ENCODE results near the gene MBP.

DNA sequence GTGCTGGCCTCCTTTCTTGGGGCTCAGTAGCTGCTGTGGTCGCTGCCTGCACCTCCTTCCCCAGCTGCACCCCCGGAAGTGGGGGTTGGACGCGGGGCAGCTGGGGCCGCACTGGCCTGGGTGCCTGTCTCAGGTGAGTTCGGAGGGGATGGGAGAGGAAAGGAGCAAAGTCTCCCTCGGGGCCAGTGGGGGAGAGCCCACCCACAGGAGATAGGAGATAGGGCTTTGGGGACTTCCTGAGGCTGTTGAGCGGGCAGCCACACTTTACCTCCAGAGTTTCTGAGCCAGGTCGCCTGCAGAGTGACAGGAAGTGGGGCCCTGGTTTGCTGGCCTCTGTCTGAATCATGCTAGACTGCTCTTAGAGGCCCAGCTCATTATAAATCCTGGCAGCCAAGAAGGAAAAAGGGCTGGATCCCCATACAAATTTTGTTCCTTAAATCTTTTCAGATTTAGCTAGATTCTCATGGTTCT is 8.1 kb downstream of the MBP start:
- TF ChIP-seq EP300 (IDR thresholded peaks at IDR 0.05) (no peak), POLR2AphosphoS5 (IDR thresholded peaks at IDR 0.05) (no peak), POLR2A (IDR thresholded peaks at IDR 0.05) (no peak)
- TF ChIP-seq, protein P1, sequence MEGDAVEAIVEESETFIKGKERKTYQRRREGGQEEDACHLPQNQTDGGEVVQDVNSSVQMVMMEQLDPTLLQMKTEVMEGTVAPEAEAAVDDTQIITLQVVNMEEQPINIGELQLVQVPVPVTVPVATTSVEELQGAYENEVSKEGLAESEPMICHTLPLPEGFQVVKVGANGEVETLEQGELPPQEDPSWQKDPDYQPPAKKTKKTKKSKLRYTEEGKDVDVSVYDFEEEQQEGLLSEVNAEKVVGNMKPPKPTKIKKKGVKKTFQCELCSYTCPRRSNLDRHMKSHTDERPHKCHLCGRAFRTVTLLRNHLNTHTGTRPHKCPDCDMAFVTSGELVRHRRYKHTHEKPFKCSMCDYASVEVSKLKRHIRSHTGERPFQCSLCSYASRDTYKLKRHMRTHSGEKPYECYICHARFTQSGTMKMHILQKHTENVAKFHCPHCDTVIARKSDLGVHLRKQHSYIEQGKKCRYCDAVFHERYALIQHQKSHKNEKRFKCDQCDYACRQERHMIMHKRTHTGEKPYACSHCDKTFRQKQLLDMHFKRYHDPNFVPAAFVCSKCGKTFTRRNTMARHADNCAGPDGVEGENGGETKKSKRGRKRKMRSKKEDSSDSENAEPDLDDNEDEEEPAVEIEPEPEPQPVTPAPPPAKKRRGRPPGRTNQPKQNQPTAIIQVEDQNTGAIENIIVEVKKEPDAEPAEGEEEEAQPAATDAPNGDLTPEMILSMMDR (IDR thresholded peaks at IDR 0.05), result no peak
